Hepatocyte (in vitro differentiated cells): Measurements from ENCODE around the gene SLC15A4. TPM values are rescaled to one million over a fixed set of nuclear protein-coding genes. Genes with fewer than 3 reads are reported as not detected.
"Not testable (repeated sequence)": the region's sequence is repeated elsewhere in the genome, so short reads cannot be mapped to it uniquely, and the experiment has no call there.

Source experiments
- DNase-seq: peaks from one replicate; pipeline ENCODE4 v3.0.0-alpha.2; 2016; ENCODE audit warnings: low spot score
- H2AFZ ChIP-seq: fragments of 200-600 bp; sonication (generic); 2 replicates; pipeline ENCODE4 v1.6.0; 2016; ENCODE audit warnings: antibody characterized with exemption, mild to moderate bottlenecking
- H3K27ac ChIP-seq: fragments of 200-600 bp; sonication (generic); 2 replicates; pipeline ENCODE4 v1.5.1; 2016; ENCODE audit warnings: mild to moderate bottlenecking
- H3K27me3 ChIP-seq: fragments of 200-600 bp; sonication (generic); 2 replicates; pipeline ENCODE4 v1.6.1; 2016
- H3K36me3 ChIP-seq: fragments of 200-600 bp; sonication (generic); replicated peaks from 2 replicates; pipeline ENCODE4 v1.5.1; 2016; ENCODE audit warnings: low read depth; ENCODE audit not compliant: insufficient read depth
- H3K4me1 ChIP-seq: fragments of 200-600 bp; sonication (generic); 2 replicates; pipeline ENCODE4 v1.5.1; 2016; ENCODE audit warnings: mild to moderate bottlenecking, moderate library complexity; ENCODE audit not compliant: insufficient read depth
- H3K4me2 ChIP-seq: fragments of 200-600 bp; sonication (generic); 2 replicates; pipeline ENCODE4 v1.6.0; 2016
- H3K4me3 ChIP-seq: fragments of 200-600 bp; sonication (generic); 2 replicates; pipeline ENCODE4 v1.5.1; 2016; ENCODE audit warnings: mild to moderate bottlenecking
- H3K79me2 ChIP-seq: fragments of 200-600 bp; sonication (generic); 2 replicates; pipeline ENCODE4 v1.6.0; 2017; ENCODE audit warnings: mild to moderate bottlenecking
- H3K9me2 ChIP-seq: fragments of 200-600 bp; sonication (generic); replicated peaks from 2 replicates; pipeline ENCODE4 v1.6.0; 2017; ENCODE audit warnings: mild to moderate bottlenecking; ENCODE audit not compliant: insufficient read depth
- H3K9me3 ChIP-seq: fragments of 200-600 bp; sonication (generic); 2 replicates; pipeline ENCODE4 v1.5.1; 2016; ENCODE audit warnings: low read depth, mild to moderate bottlenecking
- H4K20me1 ChIP-seq: fragments of 200-600 bp; sonication (generic); 2 replicates; pipeline ENCODE4 v1.6.0; 2016; ENCODE audit warnings: mild to moderate bottlenecking; ENCODE audit not compliant: insufficient read depth, poor library complexity, severe bottlenecking
- EZH2 ChIP-seq: fragments of 200-600 bp; sonication (generic); IDR thresholded peaks from 2 replicates; pipeline ENCODE4 v1.6.1; 2016; ENCODE audit warnings: antibody characterized with exemption, mild to moderate bottlenecking, borderline replicate concordance
- EZH2phosphoT487 ChIP-seq: fragments of 200-600 bp; sonication (generic); IDR thresholded peaks from one replicate; pipeline ENCODE4 v1.6.1; 2018; ENCODE audit warnings: antibody characterized with exemption, mild to moderate bottlenecking, low read depth, moderate library complexity; ENCODE audit not compliant: unreplicated experiment, severe bottlenecking
- WGBS: methylation state at CpG from one replicate; pipeline ENCODE4 v1.1.6; 2016; ENCODE audit warnings: low lambda C conversion rate; ENCODE audit errors: missing lambda C conversion rate; 5-methylcytosine and 5-hydroxymethylcytosine counted together
- polyA plus RNA-seq: library from polyadenylated mRNA; unstranded; fragments of >200 nt; fragmentation: Nextera tagmentation; extraction: Ambion mirVana; gene quantifications from 2 replicates; pipeline ENCODE4 v1.2.1, GENCODE V29; 2016
- total RNA-seq: library from RNA; depleted of rRNA; stranded (reverse); fragments of >200 nt; gene quantifications from 2 replicates; pipeline ENCODE4 v1.2.3, GENCODE V29; 2014
- TF ChIP-seq, protein P1 (sequence below): fragments of 200-600 bp; sonication (generic); IDR thresholded peaks from 2 replicates; pipeline ENCODE4 v1.5.1; 2016; ENCODE audit warnings: antibody characterized with exemption, mild to moderate bottlenecking; ENCODE audit not compliant: poor library complexity

Gene SLC15A4
- total and polyA plus RNA-seq, 2 experiments from 2014 or later, result 33.6 to 48.5 TPM

DNA sequence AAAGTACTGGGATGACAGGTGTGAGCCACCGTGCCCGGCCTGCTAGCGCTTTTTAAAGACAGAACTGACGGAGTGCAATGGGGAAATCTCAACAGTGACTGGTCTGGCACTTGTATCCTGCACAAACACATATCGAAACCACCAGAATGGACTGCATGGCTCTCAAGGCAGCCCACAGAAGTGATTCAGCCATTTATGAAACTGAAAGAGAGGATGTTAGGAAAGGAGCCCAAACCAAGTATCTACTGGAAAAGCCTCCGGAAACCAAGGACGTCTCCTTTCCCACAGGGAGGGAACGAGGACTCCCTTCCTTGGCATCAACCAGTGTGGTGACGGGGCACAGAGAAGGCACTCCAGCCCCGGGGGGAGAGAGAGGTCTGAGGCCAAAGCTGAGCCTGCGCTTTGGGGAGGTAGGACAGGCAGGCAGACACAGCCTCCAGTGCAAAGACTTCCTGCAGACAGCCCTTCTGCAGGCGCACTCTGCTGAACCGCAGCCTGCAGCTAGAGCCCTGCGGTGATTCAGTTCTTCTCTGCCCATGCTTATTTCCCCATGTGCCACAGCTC lies 16.5 kb downstream of the SLC15A4 start:
- Histone ChIP-seq H3K4me1 (no peaks in the 10 kb centered on the region), H4K20me1 (peaks cover 14% of the 10 kb centered on the region), H3K9me3 (no peaks in the 10 kb centered on the region), H3K79me2 (peaks cover 53% of the 10 kb centered on the region), H3K27me3 (no peaks in the 10 kb centered on the region), H3K36me3 (no peaks in the 10 kb centered on the region), H3K9me2 (no peaks in the 10 kb centered on the region), H3K4me2 (no peak overlapping the region), H3K4me3 (no peak overlapping the region), H2AFZ (no peak overlapping the region), H3K27ac (no peak overlapping the region)
- no peak for DNase-seq
- WGBS, result 97% methylated on average over 14 of the region's 14 CpGs
- TF ChIP-seq, protein P1, sequence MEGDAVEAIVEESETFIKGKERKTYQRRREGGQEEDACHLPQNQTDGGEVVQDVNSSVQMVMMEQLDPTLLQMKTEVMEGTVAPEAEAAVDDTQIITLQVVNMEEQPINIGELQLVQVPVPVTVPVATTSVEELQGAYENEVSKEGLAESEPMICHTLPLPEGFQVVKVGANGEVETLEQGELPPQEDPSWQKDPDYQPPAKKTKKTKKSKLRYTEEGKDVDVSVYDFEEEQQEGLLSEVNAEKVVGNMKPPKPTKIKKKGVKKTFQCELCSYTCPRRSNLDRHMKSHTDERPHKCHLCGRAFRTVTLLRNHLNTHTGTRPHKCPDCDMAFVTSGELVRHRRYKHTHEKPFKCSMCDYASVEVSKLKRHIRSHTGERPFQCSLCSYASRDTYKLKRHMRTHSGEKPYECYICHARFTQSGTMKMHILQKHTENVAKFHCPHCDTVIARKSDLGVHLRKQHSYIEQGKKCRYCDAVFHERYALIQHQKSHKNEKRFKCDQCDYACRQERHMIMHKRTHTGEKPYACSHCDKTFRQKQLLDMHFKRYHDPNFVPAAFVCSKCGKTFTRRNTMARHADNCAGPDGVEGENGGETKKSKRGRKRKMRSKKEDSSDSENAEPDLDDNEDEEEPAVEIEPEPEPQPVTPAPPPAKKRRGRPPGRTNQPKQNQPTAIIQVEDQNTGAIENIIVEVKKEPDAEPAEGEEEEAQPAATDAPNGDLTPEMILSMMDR, result no peak
- TF ChIP-seq EZH2 (no peak), EZH2phosphoT487 (no peak)

GRCh38 chr12:128806573-128806972 lies 17.2 kb downstream of the SLC15A4 start:
- H3K4me2 ChIP-seq, result no peak overlapping the region
- 97% methylated on average over 9 of the region's 9 CpGs for WGBS
- no peak overlapping the region for H3K4me3 ChIP-seq
- DNase-seq, result no peak
- TF ChIP-seq EZH2phosphoT487 (no peak), EZH2 (no peak)
- TF ChIP-seq, protein P1, result no peak
- H3K9me2 ChIP-seq, result no peaks in the 10 kb centered on the region
- H3K27me3 ChIP-seq, result no peaks in the 10 kb centered on the region
- no peaks in the 10 kb centered on the region for H3K9me3 ChIP-seq
- H3K79me2 ChIP-seq, result peaks cover 48% of the 10 kb centered on the region
- H2AFZ ChIP-seq, result no peak overlapping the region
- H3K36me3 ChIP-seq, result no peaks in the 10 kb centered on the region
- no peaks in the 10 kb centered on the region for H3K4me1 ChIP-seq
- no peak overlapping the region for H3K27ac ChIP-seq
- H4K20me1 ChIP-seq, result peaks cover 19% of the 10 kb centered on the region

DNA sequence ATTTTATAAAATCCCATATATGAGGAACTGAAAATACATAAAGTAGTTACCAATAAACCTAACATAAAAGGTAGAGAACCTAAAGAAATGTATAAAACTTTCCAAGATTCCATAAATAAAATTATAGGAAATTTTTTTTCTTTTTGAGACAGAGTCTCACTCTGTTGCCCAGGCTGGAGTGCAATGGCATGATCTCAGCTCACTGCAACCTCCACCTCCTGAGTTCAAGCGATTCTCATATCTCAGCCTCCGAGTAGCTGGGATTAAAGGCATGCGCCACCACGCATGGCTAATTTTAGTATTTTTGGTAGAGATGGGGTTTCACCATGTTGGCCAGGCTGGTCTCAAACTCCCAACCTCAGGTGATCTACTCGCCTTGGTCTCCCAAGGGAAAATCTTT lies 18.4 kb downstream of the SLC15A4 start:
- H3K27ac ChIP-seq, H3K4me1 ChIP-seq, H2AFZ ChIP-seq, H3K9me2 ChIP-seq, DNase-seq, H3K36me3 ChIP-seq, H3K4me3 ChIP-seq, H3K27me3 ChIP-seq, H3K4me2 ChIP-seq, H3K9me3 ChIP-seq: not testable (repeated sequence)
- peaks cover 36% of the 10 kb centered on the region for H3K79me2 ChIP-seq
- 96% methylated on average over 5 of the region's 5 CpGs for WGBS
- peaks cover 12% of the 10 kb centered on the region for H4K20me1 ChIP-seq

- no peak for DNase-seq
- TF ChIP-seq, protein P1, result no peak
- no peak for TF ChIP-seq EZH2
- no peak for TF ChIP-seq EZH2phosphoT487
- Histone ChIP-seq H3K4me2 (no peak overlapping the region), H3K4me1 (no peaks in the 10 kb centered on the region), H3K4me3 (no peak overlapping the region), H3K27me3 (no peaks in the 10 kb centered on the region), H3K36me3 (peaks cover 3% of the 10 kb centered on the region), H3K9me3 (no peaks in the 10 kb centered on the region), H3K27ac (no peak overlapping the region), H3K9me2 (no peaks in the 10 kb centered on the region), H3K79me2 (peaks cover 31% of the 10 kb centered on the region), H2AFZ (no peak overlapping the region), H4K20me1 (peaks cover 8% of the 10 kb centered on the region)
- 97% methylated on average over 8 of the region's 8 CpGs for WGBS
Measured at GRCh38 chr12:128804762-128805161, 19.0 kb downstream of the SLC15A4 start.
